A673 (cell line): ENCODE results near the gene USP5.

Experiments
- EZH2 ChIP-seq: fragments of 200-600 bp; sonication (generic); IDR thresholded peaks from 2 replicates; pipeline ENCODE4 v1.6.1; 2017; ENCODE audit warnings: borderline replicate concordance, low read depth, mild to moderate bottlenecking, mixed read lengths, antibody characterized with exemption, low read length; ENCODE audit not compliant: poor library complexity, severe bottlenecking
- TF ChIP-seq, protein P1 (sequence below): fragments of 300-800, 200-600 bp; sonication (generic); conservative IDR thresholded peaks from 2 replicates; pipeline ENCODE4 v1.5.1; 2017; ENCODE audit warnings: low read depth, mild to moderate bottlenecking, antibody characterized with exemption, low read length, moderate library complexity, mixed read lengths

DNA sequence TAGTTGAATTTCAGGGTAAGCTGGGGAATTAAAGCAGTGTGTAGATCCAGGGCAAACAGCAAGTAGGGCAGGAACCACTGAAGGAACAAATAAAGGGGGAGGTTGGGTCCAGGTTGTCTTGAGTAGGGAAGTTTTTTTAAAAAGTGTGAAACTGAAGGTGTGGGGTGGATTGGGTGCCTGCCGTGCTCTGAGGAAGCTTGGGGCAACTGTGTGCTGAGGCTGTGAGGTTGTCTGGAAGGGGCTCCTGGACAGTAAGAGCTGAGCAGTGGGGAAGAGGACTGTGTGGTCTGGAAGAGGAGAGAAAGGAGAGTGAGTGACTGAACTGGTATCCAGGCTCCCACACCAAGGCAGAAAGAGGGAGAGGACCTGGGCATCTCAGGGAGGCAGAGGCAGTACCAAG lies 41.2 kb upstream of the USP5 start:
- TF ChIP-seq, protein P1, sequence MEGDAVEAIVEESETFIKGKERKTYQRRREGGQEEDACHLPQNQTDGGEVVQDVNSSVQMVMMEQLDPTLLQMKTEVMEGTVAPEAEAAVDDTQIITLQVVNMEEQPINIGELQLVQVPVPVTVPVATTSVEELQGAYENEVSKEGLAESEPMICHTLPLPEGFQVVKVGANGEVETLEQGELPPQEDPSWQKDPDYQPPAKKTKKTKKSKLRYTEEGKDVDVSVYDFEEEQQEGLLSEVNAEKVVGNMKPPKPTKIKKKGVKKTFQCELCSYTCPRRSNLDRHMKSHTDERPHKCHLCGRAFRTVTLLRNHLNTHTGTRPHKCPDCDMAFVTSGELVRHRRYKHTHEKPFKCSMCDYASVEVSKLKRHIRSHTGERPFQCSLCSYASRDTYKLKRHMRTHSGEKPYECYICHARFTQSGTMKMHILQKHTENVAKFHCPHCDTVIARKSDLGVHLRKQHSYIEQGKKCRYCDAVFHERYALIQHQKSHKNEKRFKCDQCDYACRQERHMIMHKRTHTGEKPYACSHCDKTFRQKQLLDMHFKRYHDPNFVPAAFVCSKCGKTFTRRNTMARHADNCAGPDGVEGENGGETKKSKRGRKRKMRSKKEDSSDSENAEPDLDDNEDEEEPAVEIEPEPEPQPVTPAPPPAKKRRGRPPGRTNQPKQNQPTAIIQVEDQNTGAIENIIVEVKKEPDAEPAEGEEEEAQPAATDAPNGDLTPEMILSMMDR, result no peak
- TF ChIP-seq EZH2, result no peak
